HL-60 (cell line): ENCODE data around the gene ATP2B3.

Source experiments
- DNase-seq, 2 experiments: peaks; one replicate each; pipeline ENCODE4 v3.0.0-alpha.2; 2010 to 2020; ENCODE audit warnings: low read depth in 1 of 2, low spot score in 1 of 2
- H3K27ac ChIP-seq: fragments of 250-450 bp; sonication (Bioruptor Pico); replicated peaks from 2 replicates; pipeline ENCODE4 v1.5.1; 2020; ENCODE audit warnings: mild to moderate bottlenecking, moderate library complexity
- H3K27me3 ChIP-seq: fragments of 250-450 bp; sonication (Bioruptor Pico); 2 replicates; pipeline ENCODE4 v1.5.1; 2021; ENCODE audit warnings: mild to moderate bottlenecking, moderate library complexity; ENCODE audit not compliant: insufficient read depth, poor library complexity, severe bottlenecking
- H3K4me3 ChIP-seq: replicated peaks from 2 replicates; pipeline ENCODE4 v1.5.1; 2011; ENCODE audit warnings: mild to moderate bottlenecking, control low read depth, low read length; ENCODE audit not compliant: insufficient read depth
- GABPA ChIP-seq: IDR thresholded peaks from 2 replicates; pipeline ENCODE4 v1.6.1; 2012; ENCODE audit warnings: low read depth
- POLR2AphosphoS5 ChIP-seq: IDR thresholded peaks from 2 replicates; pipeline ENCODE4 v1.6.1; 2012; ENCODE audit warnings: low read depth
- SPI1 ChIP-seq: IDR thresholded peaks from 2 replicates; pipeline ENCODE4 v1.6.1; 2012; ENCODE audit warnings: low read depth, mild to moderate bottlenecking, borderline replicate concordance
- TF ChIP-seq, protein P1 (sequence below): IDR thresholded peaks from one replicate; pipeline ENCODE4 v1.5.1; 2011; ENCODE audit warnings: low read length, control low read depth, inconsistent platforms; ENCODE audit not compliant: insufficient read depth
- TF ChIP-seq, protein P2 (sequence below): IDR thresholded peaks from 2 replicates; pipeline ENCODE4 v1.6.1; 2012; ENCODE audit warnings: low read depth; ENCODE audit not compliant: insufficient replicate concordance

ATP2B3 gene

DNA sequence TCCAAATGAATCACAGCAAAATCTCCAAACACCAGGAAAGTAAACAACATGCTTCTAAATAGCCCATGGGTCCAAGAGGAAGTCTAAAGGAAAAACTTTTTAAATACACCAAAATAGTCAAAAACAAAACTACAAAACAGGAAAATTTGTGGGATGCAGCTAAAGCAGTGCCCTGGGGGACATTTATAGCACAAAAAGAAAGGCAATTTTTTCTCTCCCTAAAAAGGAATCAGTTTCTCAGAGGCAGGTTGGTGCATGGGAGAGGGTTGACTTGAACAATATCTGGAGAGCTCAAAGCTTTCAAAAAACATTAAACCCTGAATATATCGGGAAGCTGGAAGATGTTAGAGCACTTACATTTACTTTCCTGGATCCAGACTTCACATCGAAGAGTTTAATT lies 113.9 kb downstream of the ATP2B3 start:
- H3K27me3 ChIP-seq, result no peaks in the 10 kb centered on the region
- no peak overlapping the region for H3K27ac ChIP-seq
- H3K4me3 ChIP-seq, result no peak overlapping the region
- TF ChIP-seq, protein P1, sequence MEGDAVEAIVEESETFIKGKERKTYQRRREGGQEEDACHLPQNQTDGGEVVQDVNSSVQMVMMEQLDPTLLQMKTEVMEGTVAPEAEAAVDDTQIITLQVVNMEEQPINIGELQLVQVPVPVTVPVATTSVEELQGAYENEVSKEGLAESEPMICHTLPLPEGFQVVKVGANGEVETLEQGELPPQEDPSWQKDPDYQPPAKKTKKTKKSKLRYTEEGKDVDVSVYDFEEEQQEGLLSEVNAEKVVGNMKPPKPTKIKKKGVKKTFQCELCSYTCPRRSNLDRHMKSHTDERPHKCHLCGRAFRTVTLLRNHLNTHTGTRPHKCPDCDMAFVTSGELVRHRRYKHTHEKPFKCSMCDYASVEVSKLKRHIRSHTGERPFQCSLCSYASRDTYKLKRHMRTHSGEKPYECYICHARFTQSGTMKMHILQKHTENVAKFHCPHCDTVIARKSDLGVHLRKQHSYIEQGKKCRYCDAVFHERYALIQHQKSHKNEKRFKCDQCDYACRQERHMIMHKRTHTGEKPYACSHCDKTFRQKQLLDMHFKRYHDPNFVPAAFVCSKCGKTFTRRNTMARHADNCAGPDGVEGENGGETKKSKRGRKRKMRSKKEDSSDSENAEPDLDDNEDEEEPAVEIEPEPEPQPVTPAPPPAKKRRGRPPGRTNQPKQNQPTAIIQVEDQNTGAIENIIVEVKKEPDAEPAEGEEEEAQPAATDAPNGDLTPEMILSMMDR, result no peak
- TF ChIP-seq GABPA (no peak), POLR2AphosphoS5 (no peak), SPI1 (no peak)
- DNase-seq, result no peak

DNA sequence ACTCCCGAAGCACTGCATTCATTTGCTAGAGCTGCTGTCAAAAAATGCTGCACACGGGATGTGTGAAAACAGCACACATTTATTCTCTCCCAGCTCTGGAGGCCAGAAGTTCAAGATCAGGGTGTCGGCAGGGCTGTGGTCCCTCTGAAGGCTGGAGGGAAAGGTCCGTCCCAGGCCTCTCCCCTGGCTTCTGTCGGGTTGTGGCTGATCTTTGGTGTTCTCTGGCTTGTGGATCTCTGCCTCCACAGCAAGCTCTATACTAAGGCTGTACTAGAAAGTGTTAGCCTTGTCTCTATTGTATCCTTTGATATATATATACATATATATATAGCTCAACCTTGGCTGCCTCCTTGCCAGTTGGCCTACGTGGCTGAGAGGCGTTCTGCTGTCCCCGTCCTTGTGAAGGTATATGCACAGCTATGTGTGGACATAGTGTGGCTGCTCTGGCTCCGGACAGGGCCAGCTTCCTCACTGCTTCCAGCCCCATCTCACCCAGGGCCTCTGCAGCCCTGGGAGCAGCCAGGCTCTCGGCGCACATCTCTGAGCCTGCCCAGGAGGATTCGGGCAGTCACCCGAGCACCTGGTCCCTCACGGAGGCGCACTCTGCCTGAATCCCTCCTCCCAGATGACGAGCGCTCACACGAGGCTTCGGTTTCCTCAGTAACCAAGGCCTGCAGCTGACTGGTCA lies 114.6 kb downstream of the ATP2B3 start:
- DNase-seq, result no peak
- Histone ChIP-seq H3K27ac (no peak overlapping the region), H3K4me3 (no peak overlapping the region), H3K27me3 (no peaks in the 10 kb centered on the region)
- TF ChIP-seq, protein P2, sequence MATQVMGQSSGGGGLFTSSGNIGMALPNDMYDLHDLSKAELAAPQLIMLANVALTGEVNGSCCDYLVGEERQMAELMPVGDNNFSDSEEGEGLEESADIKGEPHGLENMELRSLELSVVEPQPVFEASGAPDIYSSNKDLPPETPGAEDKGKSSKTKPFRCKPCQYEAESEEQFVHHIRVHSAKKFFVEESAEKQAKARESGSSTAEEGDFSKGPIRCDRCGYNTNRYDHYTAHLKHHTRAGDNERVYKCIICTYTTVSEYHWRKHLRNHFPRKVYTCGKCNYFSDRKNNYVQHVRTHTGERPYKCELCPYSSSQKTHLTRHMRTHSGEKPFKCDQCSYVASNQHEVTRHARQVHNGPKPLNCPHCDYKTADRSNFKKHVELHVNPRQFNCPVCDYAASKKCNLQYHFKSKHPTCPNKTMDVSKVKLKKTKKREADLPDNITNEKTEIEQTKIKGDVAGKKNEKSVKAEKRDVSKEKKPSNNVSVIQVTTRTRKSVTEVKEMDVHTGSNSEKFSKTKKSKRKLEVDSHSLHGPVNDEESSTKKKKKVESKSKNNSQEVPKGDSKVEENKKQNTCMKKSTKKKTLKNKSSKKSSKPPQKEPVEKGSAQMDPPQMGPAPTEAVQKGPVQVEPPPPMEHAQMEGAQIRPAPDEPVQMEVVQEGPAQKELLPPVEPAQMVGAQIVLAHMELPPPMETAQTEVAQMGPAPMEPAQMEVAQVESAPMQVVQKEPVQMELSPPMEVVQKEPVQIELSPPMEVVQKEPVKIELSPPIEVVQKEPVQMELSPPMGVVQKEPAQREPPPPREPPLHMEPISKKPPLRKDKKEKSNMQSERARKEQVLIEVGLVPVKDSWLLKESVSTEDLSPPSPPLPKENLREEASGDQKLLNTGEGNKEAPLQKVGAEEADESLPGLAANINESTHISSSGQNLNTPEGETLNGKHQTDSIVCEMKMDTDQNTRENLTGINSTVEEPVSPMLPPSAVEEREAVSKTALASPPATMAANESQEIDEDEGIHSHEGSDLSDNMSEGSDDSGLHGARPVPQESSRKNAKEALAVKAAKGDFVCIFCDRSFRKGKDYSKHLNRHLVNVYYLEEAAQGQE, result no peak
- TF ChIP-seq SPI1 (no peak), GABPA (no peak), POLR2AphosphoS5 (no peak)
- TF ChIP-seq, protein P1, result no peak
